GM20431 (cell line): ENCODE measurements around the gene KRT14.
"Not testable (repeated sequence)": the region's sequence is repeated elsewhere in the genome, so short reads cannot be mapped to it uniquely, and the experiment has no call there.

Source experiments
- in situ Hi-C: fragments of 300-500 bp; cut with MseI, MboI; formaldehyde crosslinking; loops from one replicate; pipeline ENCODE4 v1.15.0; 2020; ENCODE audit warnings: low sequenced_read_pairs; ENCODE audit not compliant: unreplicated experiment

Gene KRT14

GRCh38 chr17:41610965-41611640 is 24.4 kb upstream of the KRT14 start:
- in situ Hi-C loops: no loop called here

DNA sequence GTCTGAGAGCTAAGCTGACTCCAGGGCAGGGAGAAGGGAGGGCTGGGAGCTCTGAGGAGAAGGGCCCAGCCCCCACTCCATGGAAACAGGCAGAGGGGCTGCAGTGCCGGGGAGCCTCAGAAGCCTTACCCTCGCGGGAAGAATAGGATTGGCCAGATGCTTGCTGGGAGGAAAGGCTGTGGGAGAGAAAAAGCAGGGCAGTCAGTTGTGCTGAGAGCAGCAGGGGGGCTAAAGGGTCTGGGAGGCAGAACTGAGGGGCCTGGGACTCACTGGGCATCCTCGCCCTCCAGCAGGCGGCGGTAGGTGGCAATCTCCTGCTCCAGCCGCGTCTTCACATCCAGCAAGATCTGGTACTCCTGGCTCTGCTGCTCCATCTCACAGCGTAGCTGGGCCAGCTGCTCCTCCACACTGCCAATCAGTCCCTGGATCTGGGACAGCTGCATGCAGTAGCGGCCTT is 23.4 kb upstream of the KRT14 start:
- in situ Hi-C loops: not testable (repeated sequence)

- in situ Hi-C loops: not testable (repeated sequence)
These were observed 20.2 kb upstream of the KRT14 start for GRCh38 chr17:41606930-41607329.

GRCh38 chr17:41602524-41602923 is 15.8 kb upstream of the KRT14 start:
- in situ Hi-C loops: no loop called here

DNA sequence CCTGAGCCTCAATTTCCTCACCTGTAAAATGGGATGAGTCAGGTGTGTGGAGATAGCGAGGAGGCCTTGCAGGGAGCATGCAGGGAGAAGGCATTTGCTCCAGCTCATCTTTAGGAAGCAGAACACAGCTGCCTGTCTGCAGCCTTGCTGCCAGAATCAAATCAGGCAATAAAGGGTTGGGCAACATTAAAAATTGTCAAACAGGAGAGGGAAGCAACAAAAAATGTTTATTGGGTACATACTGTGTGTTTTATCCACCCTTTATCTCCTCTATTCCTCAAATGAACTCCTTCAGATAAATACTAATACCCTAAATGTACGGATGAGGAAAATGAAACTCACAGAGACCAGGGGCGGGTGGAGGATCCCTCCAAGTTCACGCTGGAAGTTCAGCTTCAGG is 13.6 kb upstream of the KRT14 start:
- in situ Hi-C loops: no loop called here

DNA sequence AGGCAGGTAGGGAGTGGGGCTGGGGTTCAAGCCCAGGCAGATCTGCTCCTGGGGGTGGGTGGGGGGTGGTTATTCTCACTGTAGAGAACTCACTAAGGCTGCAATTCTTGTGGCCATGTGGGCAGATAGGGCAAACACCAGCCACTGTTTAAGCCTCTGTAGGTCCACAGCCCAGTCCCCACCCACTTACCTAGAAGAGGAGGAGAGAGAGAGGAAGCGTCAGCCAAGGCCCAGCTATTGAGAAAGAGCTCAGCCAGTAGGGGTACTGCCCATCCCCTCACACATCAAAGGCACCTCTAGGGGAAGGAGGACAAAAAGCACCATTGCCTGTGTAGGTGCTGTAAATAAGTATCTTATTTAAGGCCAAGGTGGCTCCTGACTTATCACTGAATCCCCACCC is 13.0 kb upstream of the KRT14 start:
- in situ Hi-C loops: no loop called here

- in situ Hi-C loops: no loop called here
These were observed 8.9 kb upstream of the KRT14 start for GRCh38 chr17:41595585-41595984.

GRCh38 chr17:41594363-41594915 is 7.7 kb upstream of the KRT14 start:
- in situ Hi-C loops: no loop called here

DNA sequence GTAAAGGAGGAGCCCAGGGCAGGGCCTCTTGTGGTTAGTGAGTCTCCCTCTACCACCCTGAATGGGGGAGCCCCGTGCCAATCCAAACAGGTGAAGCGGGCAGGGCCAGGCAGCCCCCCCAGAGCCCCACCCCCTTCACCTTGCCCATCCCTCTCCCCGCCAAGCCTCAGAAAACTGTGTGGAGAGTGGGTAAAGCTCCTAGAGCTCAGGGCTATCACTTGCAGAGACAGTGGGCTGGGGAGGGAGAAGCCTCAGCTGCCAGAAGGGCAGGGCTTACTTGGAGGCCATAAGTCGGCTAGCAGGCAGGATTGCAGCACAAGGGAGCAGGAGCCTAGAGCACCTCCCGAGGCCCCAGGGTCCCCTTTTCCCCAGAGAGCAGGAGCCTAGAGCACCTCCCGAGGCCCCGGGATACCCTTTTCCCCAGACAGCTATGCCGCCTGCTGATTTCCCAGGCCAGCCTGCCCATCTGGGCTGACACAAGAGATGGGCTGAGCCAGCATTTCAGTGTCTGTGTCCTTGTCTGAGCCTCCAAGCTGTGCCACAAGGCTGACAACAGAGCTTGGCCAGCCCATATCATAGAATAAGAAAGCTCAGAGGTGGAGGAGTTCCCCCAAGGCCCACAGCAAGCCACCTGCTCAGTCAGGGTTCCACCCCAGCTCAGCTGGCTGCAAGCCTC is 6.7 kb upstream of the KRT14 start:
- in situ Hi-C loops: no loop called here

- in situ Hi-C loops: no loop called here
These were observed 6.1 kb upstream of the KRT14 start for GRCh38 chr17:41592601-41593305.

DNA sequence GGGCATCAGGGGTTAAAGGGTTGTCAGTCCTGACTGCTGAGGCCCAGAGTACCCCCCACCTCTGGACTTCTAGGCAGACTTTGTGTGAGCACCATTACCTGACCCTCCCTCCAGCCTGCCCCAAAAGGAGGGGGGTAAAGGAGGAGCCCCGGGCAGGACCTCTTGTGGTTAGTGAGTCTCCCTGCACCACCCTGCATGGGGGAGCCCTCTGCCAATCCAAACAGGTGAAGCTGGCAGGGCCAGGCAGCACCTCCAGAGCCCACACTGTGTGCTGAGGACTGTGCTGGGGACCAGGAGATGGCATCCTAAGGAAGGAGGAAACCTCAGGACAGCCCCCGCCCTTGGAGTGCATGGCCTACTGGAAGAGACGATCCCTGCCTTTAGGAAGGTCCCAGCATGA is 2.6 kb upstream of the KRT14 start:
- in situ Hi-C loops: no loop called here

DNA sequence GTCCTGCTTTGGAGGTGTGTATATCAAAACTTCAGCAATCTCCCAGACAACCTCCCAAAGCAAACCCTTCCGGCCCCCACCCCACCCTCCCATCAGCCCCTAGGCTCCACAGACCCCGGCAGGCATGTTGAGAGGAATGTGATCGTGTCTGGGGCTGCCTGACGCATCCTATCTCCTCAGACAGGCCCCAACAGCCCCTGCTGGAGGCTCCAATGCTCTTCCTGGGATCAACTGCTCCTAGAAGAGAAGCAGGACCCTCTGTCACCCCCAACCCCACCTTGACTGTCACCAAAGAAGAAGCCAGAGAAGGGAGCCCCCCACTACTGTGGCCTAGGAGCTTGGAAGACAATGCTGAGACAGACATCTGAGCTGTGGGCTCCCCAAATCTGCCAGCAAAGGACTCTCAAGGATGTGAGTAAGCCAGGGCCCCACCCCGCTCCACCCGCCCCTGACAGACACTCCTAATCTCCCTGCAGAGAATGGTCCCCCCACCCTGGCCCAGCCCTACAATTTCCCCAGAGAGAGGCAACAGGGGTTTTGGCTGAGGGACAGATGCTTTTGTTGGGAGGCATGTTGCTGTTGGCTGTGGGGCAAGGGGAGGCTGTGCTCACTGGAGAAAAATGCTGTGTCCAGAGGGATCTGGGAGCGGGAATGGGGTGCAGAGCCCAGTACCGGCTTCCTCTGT is 1.6 kb upstream of the KRT14 start:
- in situ Hi-C loops: no loop called here

GRCh38 chr17:41585301-41586056 is 1.2 kb downstream of the KRT14 start:
- in situ Hi-C loops: no loop called here

DNA sequence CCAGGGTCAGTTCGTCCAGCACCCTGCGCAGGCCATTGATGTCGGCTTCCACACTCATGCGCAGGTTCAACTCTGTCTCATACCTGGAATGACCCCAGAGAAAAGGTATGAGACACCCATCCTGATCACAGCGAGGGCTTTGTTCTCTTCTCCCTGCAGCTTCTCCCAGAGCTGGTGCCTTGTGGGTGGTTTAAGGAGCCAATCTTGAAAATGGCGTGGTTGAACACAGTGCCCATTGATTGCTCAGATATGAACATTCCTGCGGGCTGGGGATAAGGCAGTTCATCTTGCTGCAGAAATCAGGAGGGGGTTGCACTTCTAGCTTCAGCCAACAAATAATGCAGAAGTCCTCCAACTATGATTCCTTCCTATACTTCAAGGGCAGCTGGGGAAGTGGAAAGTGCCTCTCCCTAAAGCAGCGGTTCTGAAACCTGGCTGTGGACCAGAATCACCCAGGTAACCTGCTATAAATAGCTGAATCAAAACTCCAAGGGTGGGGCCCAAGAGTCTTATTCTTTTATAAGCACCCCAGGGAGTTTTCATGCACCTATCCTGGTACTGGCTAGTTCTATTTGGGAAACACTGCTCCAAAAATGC is 2.3 kb downstream of the KRT14 start:
- in situ Hi-C loops: not testable (repeated sequence)

GRCh38 chr17:41583137-41584127 is 3.3 kb downstream of the KRT14 start:
- in situ Hi-C loops: no loop called here

DNA sequence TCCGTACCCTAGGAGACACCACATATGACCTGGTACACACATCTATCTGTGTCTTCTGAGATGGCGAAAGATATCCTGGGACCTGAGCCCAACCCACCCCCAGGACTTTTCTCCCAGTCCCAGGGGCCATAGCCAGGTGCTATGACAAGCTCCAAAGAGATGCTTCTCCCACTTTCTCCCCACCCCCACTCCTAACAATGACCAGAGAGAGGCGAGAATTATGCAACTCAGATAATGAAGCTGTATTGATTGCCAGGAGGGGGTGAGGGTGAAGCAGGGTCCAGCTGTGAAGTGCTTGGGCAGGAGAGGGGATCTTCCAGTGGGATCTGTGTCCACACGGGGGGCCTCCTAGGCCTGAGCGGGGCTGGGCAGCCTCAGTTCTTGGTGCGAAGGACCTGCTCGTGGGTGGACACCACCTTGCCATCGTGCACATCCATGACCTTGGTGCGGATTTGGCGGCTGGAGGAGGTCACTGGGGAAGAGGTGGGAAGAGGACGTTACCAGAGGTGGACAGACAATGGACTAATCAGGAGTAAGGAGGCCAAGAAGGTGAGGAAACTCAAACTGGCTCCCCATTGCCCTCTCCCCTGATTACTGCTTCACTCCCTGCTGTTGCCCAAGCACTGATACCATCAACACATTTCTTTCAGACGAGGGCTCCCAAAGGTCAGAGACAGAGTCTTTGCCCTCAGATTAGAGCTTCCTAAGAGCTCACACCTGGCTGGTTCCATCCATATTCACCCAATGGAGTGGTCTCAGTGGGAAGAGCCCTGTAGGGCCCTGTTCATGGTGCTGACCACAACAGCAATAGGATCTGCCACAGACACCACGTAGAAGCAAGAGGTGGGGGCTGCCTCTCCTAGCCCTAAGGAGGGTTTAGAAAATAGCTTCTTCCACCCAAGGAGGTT is 4.4 kb downstream of the KRT14 start:
- in situ Hi-C loops: not testable (repeated sequence)

GRCh38 chr17:41581366-41582060 is 5.2 kb downstream of the KRT14 start:
- in situ Hi-C loops: no loop called here
